NCI-H128 (cell line): ENCODE measurements around the gene TTC28.
"Not testable (repeated sequence)": the region's sequence is repeated elsewhere in the genome, so short reads cannot be mapped to it uniquely, and the experiment has no call there.

ENCODE experiments used
- DNase-seq: peaks from one replicate; lab custom pipeline; 2025; ENCODE audit not compliant: unreplicated experiment; lab: John Stamatoyannopoulos, UW

The TTC28 gene

GRCh38 chr22:28560743-28561101, 118.9 kb downstream of the TTC28 start:
- not testable (repeated sequence) for DNase-seq

DNA sequence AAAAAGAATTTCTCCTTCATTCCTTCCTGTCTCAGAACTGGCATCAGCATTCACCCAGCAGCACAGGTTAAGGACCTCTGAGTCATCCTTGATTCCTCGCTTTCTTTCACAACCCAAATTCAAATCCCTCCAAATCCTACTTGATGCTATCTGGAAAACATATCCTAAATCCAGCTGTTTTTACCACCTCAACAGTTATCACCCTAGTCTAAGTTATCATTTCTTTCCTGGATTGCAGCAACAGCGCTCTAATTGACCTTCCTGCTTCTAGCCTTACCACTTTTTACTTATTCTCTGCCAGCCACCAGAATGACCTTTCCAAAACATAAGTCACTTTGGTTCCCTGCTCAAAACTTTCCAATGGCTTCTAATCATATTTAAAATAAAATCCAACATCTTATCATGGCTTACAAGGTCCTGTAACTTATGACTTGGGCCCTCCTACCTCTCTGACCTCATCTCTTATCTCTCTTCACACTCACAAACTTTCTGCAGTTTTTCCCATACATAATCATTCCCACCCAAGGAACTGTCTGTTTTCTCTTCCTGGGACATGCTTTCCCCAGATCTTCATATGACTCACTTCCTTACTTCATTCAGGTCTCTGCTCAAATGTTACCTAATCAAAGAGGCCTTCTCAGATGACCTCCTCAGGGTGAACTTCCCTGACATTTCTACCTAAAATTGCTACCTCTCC, 119.4 kb downstream of the TTC28 start:
- no peak for DNase-seq

DNA sequence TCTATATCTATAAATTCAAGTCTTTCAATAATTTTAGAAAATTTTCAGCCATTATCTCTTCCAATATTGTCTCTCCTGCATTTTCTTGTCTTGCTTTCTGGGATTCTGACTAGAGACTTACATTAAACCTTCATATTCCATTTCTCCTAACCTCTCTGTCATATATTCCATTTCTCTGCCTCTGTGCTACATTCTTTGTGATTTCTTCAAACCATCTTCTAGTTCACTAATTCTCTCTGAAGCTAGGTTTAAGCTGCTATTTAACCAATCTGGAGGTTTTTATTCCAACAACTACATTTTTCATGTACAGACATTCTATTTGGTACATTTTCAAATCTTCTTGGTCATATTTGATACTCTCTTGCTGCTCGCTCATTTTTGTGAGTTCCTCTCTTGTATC, 122.5 kb downstream of the TTC28 start:
- DNase-seq = no peak

DNA sequence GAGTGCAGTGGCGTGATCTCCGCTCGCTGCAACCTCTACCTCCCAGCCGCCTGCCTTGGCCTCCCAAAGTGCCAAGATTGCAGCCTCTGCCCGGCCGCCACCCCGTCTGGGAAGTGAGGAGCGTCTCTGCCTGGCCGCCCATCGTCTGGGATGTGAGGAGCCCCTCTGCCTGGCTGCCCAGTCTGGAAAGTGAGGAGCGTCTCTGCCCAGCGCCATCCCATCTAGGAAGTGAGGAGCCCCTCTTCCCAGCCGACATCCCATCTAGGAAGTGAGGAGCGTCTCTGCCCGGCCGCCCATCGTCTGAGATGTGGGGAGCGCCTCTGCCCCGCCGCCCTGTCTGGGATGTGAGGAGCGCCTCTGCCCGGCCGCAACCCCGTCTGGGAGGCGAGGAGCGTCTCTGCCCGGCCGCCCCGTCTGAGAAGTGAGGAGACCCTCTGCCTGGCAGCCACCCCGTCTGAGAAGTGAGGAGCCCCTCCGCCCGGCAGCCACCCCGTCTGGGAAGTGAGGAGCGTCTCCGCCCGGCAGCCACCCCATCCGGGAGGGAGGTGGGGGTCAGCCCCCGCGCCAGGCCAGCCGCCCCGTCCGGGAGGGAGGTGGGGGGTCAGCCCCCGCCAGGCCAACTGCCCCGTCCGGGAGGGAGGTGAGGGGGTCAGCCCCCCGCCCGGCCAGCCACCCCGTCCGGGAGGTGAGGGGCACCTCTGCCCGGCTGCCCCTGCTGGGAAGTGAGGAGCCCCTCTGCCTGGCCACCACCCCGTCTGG, 126.4 kb downstream of the TTC28 start:
- not testable (repeated sequence) for DNase-seq

DNA sequence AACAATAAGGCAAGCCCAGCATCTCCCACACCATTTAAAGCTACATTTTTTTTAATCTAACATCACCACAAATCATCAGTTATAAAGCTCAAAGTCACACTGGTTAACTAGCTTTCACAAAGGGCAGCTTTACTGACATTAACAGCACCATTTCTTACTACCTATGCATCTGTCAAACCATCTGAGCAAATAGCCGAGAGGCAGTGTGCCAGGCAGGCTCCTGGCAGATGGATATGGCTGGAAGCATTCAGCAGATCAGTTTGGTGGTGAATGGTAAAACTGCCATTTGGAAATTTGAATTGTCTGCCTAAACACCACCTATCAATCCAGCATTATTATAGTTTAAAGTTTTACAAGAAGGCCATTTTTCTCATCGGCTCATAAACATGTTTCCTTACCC, 131.2 kb downstream of the TTC28 start:
- no peak for DNase-seq

DNA sequence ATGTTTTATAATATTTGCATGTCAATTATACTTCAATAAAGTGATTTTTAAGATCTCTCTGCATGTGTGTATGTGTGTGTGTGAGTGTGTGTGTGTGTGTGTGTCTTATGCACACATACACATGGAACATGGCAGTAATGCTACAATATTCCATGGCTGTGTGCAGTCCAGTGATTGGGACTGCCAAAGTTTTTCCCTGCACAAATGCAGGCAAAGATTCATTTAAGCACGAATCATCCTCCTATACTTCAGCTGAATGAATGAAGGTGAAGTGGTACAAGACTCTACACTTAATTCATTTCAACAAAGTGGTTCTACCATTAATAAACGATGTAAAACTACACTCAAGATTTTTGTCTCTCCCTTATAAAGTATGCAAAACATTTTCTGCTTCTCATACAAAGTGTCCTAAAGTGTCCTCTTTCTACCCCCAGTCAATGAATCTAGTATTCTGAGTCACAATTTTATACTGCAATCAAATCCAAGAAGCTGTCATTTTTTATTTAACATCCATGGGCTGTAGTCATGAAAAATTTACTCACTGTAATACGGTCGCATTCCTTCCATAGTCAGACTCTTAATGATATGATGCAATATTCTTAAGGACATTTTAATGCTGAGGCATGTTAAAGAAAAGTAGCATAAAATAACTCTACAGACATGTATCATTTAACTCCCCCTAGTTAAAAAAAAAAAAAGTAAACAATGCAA, 132.4 kb downstream of the TTC28 start:
- no peak for DNase-seq

- no peak for DNase-seq
Measured at GRCh38 chr22:28544431-28544868, 135.2 kb downstream of the TTC28 start.

DNA sequence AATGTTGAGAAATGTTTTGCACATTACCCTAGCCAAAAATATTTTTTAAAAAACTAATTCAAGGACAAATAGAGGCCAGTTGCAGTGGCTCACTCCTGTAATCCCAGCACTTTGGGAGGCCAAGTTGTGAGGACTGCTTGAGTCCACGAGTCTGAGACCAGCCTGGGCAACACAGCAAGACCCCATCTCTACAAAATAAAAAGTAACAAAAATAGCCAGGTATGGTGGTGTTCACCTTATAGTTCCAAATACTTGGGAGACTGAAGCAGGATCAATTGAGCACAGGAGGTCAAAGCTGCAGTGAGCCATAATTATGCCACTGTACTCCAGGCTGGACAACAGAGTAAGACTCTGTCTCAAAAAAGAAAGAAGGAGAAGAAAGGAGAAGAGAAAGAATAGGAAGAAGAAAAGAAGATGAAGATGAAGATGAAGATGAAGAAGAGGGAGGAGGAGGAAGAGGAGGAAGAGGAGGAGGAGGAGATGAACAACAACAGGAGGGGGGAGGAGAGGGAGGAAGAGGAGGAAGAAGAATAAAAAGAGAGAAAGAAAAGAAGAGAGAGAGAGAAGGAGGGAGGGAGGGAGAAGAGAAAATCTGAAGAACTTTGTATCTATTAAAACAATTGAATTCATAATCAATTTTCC, 136.5 kb downstream of the TTC28 start:
- DNase-seq = no peak

DNA sequence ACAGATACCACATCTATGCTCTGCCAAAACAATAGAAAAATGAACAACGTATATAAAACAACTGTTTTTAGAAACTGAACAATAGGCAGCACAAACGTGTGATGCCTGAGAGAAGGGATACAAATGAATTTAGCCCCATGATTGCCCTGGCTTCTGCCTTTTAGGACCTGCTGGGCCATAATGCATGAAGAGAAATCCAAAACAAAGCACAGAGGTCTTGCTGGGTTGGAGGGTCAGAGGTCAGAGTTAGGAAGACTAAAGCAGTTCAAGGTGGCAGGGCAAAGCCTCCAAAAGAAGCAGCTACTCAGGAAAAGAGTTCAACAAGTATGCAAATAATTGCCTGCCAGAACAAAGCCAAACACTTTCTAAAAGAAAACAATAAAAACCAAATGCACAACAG, 138.5 kb downstream of the TTC28 start:
- no peak for DNase-seq

DNA sequence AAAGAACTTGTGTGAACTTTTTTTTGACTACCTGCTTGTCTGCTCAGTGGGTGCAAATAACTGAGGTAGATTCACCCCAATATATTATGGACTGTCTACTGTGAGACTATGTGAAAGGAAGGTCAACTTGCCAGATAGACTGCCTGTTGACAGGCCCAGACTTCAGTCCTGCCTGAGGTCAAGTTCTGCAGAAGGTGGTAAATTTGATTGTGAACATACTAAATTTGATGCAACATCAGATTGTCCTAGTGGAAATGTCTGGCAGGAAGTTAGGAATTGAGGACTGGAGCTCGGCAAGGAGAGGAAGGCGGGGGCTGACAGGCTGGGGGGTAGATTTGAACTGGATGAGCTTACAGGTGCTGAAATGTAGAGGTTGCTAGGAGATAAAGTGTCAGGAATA, 140.7 kb downstream of the TTC28 start:
- no peak for DNase-seq

- not testable (repeated sequence) for DNase-seq
Measured at GRCh38 chr22:28530565-28530964, 149.1 kb downstream of the TTC28 start.

- not testable (repeated sequence) for DNase-seq
Measured at GRCh38 chr22:28529144-28529543, 150.5 kb downstream of the TTC28 start.

GRCh38 chr22:28521451-28521850, 158.2 kb downstream of the TTC28 start:
- no peak for DNase-seq

DNA sequence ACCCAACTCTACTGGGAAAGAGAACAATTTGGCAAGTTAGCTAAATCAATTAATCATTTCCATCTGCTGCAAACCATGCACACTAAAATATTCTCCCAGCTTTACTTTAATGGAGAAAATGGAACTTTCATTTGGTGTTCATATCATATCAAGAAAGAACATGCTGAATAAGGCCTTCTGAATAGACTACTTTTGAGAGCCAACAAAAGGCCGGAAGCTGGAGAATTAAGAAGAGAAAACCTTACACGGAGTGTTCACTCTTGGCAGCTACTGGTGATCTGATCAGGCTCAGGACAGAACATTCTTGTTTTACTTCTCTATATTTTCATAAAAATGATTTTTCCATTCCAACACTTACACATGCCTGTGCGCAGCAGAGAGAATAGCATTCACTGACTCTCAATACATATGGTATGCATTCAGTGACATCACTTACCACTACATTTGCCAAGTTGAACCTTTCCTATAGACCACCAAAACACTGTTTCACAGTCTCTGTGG, 165.3 kb downstream of the TTC28 start:
- no peak for DNase-seq

- not testable (repeated sequence) for DNase-seq
Measured at GRCh38 chr22:28512387-28512786, 167.3 kb downstream of the TTC28 start.

DNA sequence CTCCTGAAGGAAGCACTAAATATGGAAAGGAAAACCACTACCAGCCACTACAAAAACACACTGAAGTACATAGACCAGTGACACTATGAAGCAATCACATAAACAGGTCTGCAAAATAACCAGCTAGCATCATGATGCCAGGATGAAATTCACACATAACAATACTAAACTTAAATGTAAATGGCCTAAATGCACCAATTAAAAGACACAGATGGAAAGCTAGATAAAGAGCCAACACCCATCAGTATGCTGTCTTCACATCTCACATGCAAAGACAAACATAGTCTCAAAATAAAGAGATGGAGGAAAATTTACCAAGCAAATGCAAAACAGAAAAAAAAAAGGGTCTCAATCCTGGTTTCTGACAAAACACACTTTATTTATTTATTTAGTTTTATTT, 171.7 kb downstream of the TTC28 start:
- no peak for DNase-seq

DNA sequence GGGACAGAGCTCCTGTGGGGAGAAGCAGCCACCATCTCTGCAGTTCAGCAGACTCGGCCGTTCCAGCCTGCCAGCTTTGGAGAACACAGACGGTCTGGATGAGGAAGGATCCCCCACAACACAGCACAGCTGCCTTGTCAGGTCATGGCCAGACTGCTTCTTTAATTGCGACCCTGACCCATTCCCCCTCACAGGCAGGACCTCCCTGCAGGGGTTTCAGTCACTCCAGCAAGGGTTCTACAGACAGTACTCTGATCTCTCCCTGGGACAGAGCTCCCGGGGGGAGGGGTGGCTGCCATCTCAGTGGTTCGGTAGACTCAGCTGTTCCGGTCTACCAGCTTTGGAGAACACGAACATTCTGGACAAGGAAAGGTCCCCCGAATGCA, 173.5 kb downstream of the TTC28 start:
- DNase-seq = no peak

DNA sequence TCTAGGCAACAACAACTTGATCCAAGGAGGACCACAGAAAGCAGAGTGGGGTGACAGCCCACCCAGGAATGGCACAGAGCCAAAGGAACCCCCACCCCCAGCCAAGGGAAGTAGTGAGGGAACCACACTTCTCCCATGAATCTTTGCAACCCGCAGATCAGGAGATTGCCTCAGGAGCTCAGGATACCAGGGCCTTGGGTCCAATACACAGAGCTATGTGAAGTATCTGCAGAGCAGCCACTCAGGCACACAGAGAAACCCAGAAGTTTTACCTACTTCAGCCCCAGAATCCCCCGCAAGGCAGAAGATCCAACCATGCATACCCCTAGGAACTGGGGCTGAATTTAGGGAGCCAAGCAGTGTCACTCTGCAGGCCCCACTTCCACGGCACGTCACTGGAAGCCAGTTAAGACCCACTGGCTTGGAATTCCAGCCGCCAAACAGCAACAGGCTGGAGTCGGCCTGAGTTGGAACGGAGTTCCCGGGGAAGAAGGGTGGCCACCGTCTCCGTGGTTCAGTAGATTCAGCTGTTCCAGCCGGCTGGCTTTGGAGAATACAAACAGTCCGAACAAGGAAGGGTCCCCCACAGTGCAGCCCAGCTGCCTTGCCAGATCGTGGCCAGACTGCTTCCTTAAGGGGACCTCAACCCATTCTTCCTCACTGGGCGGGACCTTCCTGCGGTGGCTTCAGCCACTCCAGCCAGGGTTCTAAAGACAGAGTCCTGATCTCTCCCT, 174.1 kb downstream of the TTC28 start:
- DNase-seq = no peak

DNA sequence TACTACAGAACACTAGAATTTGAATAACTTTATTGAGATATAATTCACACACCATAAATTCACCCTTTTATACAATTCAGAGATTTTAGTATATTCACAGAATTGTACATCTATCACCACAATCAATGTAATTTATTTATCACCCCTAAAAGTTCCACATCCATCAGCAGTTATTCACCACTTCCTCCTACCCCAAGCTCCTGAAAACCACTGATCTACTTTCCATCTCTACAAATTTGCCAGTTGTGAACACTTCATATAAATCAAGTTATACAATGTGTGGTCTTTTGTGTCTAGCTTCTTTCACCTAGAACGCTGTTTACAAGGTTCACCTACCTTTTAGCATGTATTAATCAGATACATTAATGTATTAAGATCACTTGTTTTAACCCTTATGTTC, 179.6 kb downstream of the TTC28 start:
- DNase-seq = no peak

DNA sequence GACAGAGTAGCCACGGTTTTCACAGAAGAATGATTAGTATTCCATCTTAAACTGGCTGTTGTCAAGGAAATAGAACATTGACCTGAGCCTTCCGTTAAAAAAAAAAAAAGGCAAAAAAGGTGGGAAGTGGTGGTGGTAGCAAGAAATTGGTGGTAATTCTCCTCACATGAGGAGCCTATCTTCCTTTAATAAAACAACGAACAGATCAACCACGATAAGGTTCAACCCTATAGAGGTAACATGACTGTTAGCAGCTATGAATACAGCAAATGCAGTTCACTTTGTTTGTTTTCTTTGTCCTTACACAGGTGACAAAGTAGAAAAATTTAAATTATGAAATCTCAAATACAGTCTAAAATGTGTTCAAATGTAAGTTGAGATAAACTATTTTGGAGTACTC, 181.6 kb downstream of the TTC28 start:
- no peak for DNase-seq

- DNase-seq = no peak
Measured at GRCh38 chr22:28497188-28497587, 182.5 kb downstream of the TTC28 start.
